ENCODE measurements around the gene GNL1.

- no peak for TF ChIP-seq CTCF (tag by site-specific recombination; IDR thresholded peaks at IDR 0.05)
- no peak for TF ChIP-seq ZNF362 (tag by site-specific recombination; IDR thresholded peaks at IDR 0.05)
- TF ChIP-seq ZNF548 (tag by site-specific recombination; IDR thresholded peaks at IDR 0.05) = no peak
- no peak for TF ChIP-seq ZBTB11 (tag by site-specific recombination; conservative IDR thresholded peaks at IDR 0.05; ENCODE audit: low read depth)
- TF ChIP-seq ZSCAN30 (tag by site-specific recombination; IDR thresholded peaks at IDR 0.05) = no peak
- no peak for TF ChIP-seq HOXD13 (CRISPR knock-in tag; IDR thresholded peaks at IDR 0.05; ENCODE audit: borderline replicate concordance)
- TF ChIP-seq ZNF837 (tag by site-specific recombination; IDR thresholded peaks at IDR 0.05) = no peak
- no peak for TF ChIP-seq ATF2 (tag by site-specific recombination; IDR thresholded peaks at IDR 0.05; ENCODE audit: low read depth)
- no peak for TF ChIP-seq FEZF1 (tag by site-specific recombination; IDR thresholded peaks at IDR 0.05)
- TF ChIP-seq TCF7L2 (IDR thresholded peaks at IDR 0.05; ENCODE audit: borderline replicate concordance, low read depth, low read length) = no peak
- TF ChIP-seq BCL11B (tag by site-specific recombination; IDR thresholded peaks at IDR 0.05; ENCODE audit: low read depth) = no peak
- TF ChIP-seq ZNF114 (tag by site-specific recombination; IDR thresholded peaks at IDR 0.05) = no peak
- no peak for TF ChIP-seq ZNF121 (tag by site-specific recombination; IDR thresholded peaks at IDR 0.05)
- no peak for TF ChIP-seq ZNF274 (IDR thresholded peaks at IDR 0.05; ENCODE audit: low read length)
- no peak for TF ChIP-seq ZNF274 (tag by site-specific recombination; IDR thresholded peaks at IDR 0.05; ENCODE audit: borderline replicate concordance)
These were observed 64.0 kb downstream of the GNL1 start for GRCh38 chr6:30491991-30492952.

Measured in HEK293 (cell line).